WTC11 (cell line): ENCODE results near the gene RIN1. TPM values are rescaled to one million over a fixed set of nuclear protein-coding genes. Genes with fewer than 3 reads are reported as not detected.
A peak's percentile ranks its signal among the peaks of the same experiment; 100 is the strongest.

ENCODE experiments used
- ATAC-seq: fragments of 200-7000 bp; cut with Tn5 transposase; 2 replicates; pipeline ENCODE4 v1.10.0; 2021; ENCODE audit warnings: mild to moderate bottlenecking, moderate library complexity
- CTCF ChIA-PET: fragments of 300-600 bp; sonication (Branson Sonifier 250); formaldehyde crosslinking; loops from one replicate; lab custom pipeline; 2021; ENCODE audit warnings: antibody characterized with exemption; lab: Charles Lee
- POLR2A ChIA-PET: fragments of 350-600 bp; sonication (Branson Sonifier 250); formaldehyde crosslinking; loops from one replicate; lab custom pipeline; 2021; ENCODE audit warnings: antibody characterized with exemption; lab: Charles Lee
- DNase-seq: peaks from one replicate; pipeline ENCODE4 v3.0.0; 2021; ENCODE audit warnings: low spot score
- H3K27ac Mint-ChIP-seq: 2 replicates; pipeline ENCODE4 v1.8.0; 2021; ENCODE audit warnings: mixed read lengths
- H3K27me3 Mint-ChIP-seq: 2 replicates; pipeline ENCODE4 v1.8.0; 2021; ENCODE audit warnings: low read depth, mild to moderate bottlenecking, moderate library complexity, mixed read lengths
- H3K36me3 Mint-ChIP-seq: 2 replicates; pipeline ENCODE4 v1.8.0; 2021; ENCODE audit warnings: mixed read lengths
- H3K4me1 Mint-ChIP-seq: 2 replicates; pipeline ENCODE4 v1.8.0; 2022; ENCODE audit warnings: mixed read lengths
- H3K4me3 Mint-ChIP-seq: 2 replicates; pipeline ENCODE4 v1.8.0; 2021; ENCODE audit warnings: mild to moderate bottlenecking, moderate library complexity, mixed read lengths
- H3K9me3 Mint-ChIP-seq: 2 replicates; pipeline ENCODE4 v1.8.0; 2021; ENCODE audit warnings: mixed read lengths
- ATF1 ChIP-seq: sonication (generic); formaldehyde crosslinking; IDR thresholded peaks from 2 replicates; pipeline ENCODE4 v1.8.1; 2023; ENCODE audit warnings: mild to moderate bottlenecking, moderate library complexity, missing genetic modification reagents
- ETV6 ChIP-seq: sonication (generic); formaldehyde crosslinking; IDR thresholded peaks from 2 replicates; pipeline ENCODE4 v1.8.1; 2022; ENCODE audit warnings: mild to moderate bottlenecking, missing genetic modification reagents
- FOXP1 ChIP-seq: sonication (generic); formaldehyde crosslinking; IDR thresholded peaks from 2 replicates; pipeline ENCODE4 v1.8.0; 2022; ENCODE audit warnings: missing genetic modification reagents, mild to moderate bottlenecking, moderate library complexity, borderline replicate concordance
- GTF2I ChIP-seq: fragments of 250-450 bp; sonication (Bioruptor Pico); conservative IDR thresholded peaks from 2 replicates; pipeline ENCODE4 v1.4.0; 2021; ENCODE audit warnings: mild to moderate bottlenecking
- MAX ChIP-seq: sonication (generic); formaldehyde crosslinking; IDR thresholded peaks from 2 replicates; pipeline ENCODE4 v1.8.0; 2022; ENCODE audit warnings: mild to moderate bottlenecking, missing genetic modification reagents
- MXD4 ChIP-seq: fragments of 250-450 bp; sonication (Bioruptor Pico); IDR thresholded peaks from 2 replicates; pipeline ENCODE4 v1.8.0; 2021; ENCODE audit warnings: mild to moderate bottlenecking, moderate library complexity, borderline replicate concordance
- MYBL2 ChIP-seq: sonication (generic); formaldehyde crosslinking; IDR thresholded peaks from 2 replicates; pipeline ENCODE4 v1.8.1; 2023; ENCODE audit warnings: mild to moderate bottlenecking, moderate library complexity, missing genetic modification reagents
- NFYB ChIP-seq: sonication (generic); formaldehyde crosslinking; conservative IDR thresholded peaks from 2 replicates; pipeline ENCODE4 v1.8.0; 2022; ENCODE audit warnings: low read depth, missing genetic modification reagents
- NR3C1 ChIP-seq: sonication (generic); formaldehyde crosslinking; conservative IDR thresholded peaks from 2 replicates; pipeline ENCODE4 v1.8.1; 2023; ENCODE audit warnings: low read depth, mild to moderate bottlenecking, missing genetic modification reagents
- PRRX2 ChIP-seq: fragments of 250-450 bp; sonication (Bioruptor Pico); IDR thresholded peaks from 2 replicates; pipeline ENCODE4 v1.8.0; 2021; ENCODE audit warnings: mild to moderate bottlenecking
- SMAD4 ChIP-seq: sonication (generic); formaldehyde crosslinking; IDR thresholded peaks from 2 replicates; pipeline ENCODE4 v1.8.0; 2022; ENCODE audit warnings: mild to moderate bottlenecking, missing genetic modification reagents
- TEAD1 ChIP-seq: sonication (generic); formaldehyde crosslinking; IDR thresholded peaks from 2 replicates; pipeline ENCODE4 v1.8.0; 2022; ENCODE audit warnings: mild to moderate bottlenecking, missing genetic modification reagents
- TEAD4 ChIP-seq: sonication (generic); formaldehyde crosslinking; IDR thresholded peaks from 2 replicates; pipeline ENCODE4 v1.8.0; 2022; ENCODE audit warnings: mild to moderate bottlenecking, missing genetic modification reagents
- TP53 ChIP-seq: sonication (generic); formaldehyde crosslinking; IDR thresholded peaks from 2 replicates; pipeline ENCODE4 v1.8.1; 2023; ENCODE audit warnings: mild to moderate bottlenecking, missing genetic modification reagents
- ZBTB21 ChIP-seq: sonication (generic); formaldehyde crosslinking; IDR thresholded peaks from 2 replicates; pipeline ENCODE4 v1.8.1; 2023; ENCODE audit warnings: mild to moderate bottlenecking, missing genetic modification reagents, borderline replicate concordance
- ZMAT4 ChIP-seq: fragments of 250-450 bp; sonication (Bioruptor Pico); IDR thresholded peaks from 2 replicates; pipeline ENCODE4 v1.9.0; 2021; ENCODE audit warnings: mild to moderate bottlenecking
- total RNA-seq: library from RNA; stranded (reverse); gene quantifications from 3 replicates; pipeline ENCODE4 v1.2.3, GENCODE V29; 2021
- TF ChIP-seq, protein P1 (sequence below): sonication (generic); formaldehyde crosslinking; IDR thresholded peaks from 2 replicates; pipeline ENCODE4 v1.8.0; 2022; ENCODE audit warnings: mild to moderate bottlenecking, missing genetic modification reagents
- TF ChIP-seq, protein P2 (sequence below): sonication (generic); formaldehyde crosslinking; IDR thresholded peaks from 2 replicates; pipeline ENCODE4 v1.8.1; 2023; ENCODE audit warnings: mild to moderate bottlenecking, missing genetic modification reagents, moderate library complexity
- TF ChIP-seq, protein P3 (sequence below): sonication (generic); formaldehyde crosslinking; IDR thresholded peaks from 2 replicates; pipeline ENCODE4 v1.8.1; 2022; ENCODE audit warnings: mild to moderate bottlenecking, moderate library complexity, missing genetic modification reagents
- TF ChIP-seq, protein P4 (sequence below): sonication (generic); formaldehyde crosslinking; IDR thresholded peaks from 2 replicates; pipeline ENCODE4 v1.8.0; 2023; ENCODE audit warnings: missing genetic modification reagents
- TF ChIP-seq, protein P5 (sequence below): fragments of 250-450 bp; sonication (Bioruptor Pico); IDR thresholded peaks from 2 replicates; pipeline ENCODE4 v2.1.2; 2022; ENCODE audit warnings: mild to moderate bottlenecking, moderate library complexity

The RIN1 gene
- total RNA-seq, 1 experiment from 2014 or later: 5.0 TPM

GRCh38 chr11:66315921-66316811 is 20.1 kb downstream of the RIN1 start:
- peaks cover 26% of the 10 kb centered on the region for H3K4me1 Mint-ChIP-seq

DNA sequence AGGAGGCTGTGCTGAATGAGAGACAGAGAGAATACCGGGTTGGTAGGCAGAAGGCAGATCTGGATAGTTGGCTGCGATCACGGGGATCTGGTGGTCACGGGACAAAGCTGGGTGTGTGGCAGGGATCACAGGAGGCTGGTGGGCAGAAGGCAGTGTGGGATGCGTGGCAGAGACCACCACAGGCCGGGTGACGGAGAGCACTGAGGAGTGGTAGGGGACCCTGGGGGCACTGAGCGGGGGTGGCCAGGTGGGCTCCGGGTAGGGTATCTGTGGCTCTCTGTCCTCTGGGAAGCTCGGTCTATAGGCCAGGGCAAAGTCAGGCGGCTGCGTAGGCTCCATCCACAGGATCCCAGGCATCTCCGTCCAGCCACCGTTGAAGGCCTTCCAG is 20.7 kb downstream of the RIN1 start:
- CTCF ChIA-PET: interaction anchor here (0.9 to 3.4 kb wide), 3 partner anchors 13 to 33 kb away, joined by 3 to 31 read pairs (median 5); partner anchors contain the start of gene RIN1

More at GRCh38 chr11:66315921-66316811, 20.1 kb downstream of the RIN1 start:
- Mint-ChIP-seq H3K4me3 (no peak overlapping the region), H3K27me3 (peaks cover 22% of the 10 kb centered on the region), H3K27ac (no peak overlapping the region; the same call in 1 of the 2 replicates), H3K9me3 (peaks cover 20% of the 10 kb centered on the region), H3K36me3 (peaks cover 20% of the 10 kb centered on the region)
- POLR2A ChIA-PET: interaction anchor here (0.5 to 1.2 kb wide), 8 partner anchors 16 to 1939 kb away, joined by 3 to 13 read pairs (median 4); partner anchors contain the start of gene SLC29A2
- TF ChIP-seq, protein P1, sequence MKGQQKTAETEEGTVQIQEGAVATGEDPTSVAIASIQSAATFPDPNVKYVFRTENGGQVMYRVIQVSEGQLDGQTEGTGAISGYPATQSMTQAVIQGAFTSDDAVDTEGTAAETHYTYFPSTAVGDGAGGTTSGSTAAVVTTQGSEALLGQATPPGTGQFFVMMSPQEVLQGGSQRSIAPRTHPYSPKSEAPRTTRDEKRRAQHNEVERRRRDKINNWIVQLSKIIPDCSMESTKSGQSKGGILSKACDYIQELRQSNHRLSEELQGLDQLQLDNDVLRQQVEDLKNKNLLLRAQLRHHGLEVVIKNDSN (CRISPR knock-in tag): 0 out of 2 replicates have a peak, but pooled peaks have one; percentile 27
- TF ChIP-seq ZBTB21 (CRISPR knock-in tag): no peak
- ATAC-seq (no peak), DNase-seq (no peak)
- CTCF ChIA-PET: interaction anchor here (0.5 to 3.4 kb wide), 18 partner anchors 11 to 362 kb away, joined by 3 to 31 read pairs (median 4); partner anchors contain the start of genes B4GAT1, MRPL11, RIN1 and TMEM151A

More for the DNA sequence above, 20.7 kb downstream of the RIN1 start:
- H3K36me3 Mint-ChIP-seq: peaks cover 20% of the 10 kb centered on the region
- H3K27me3 Mint-ChIP-seq: peaks cover 22% of the 10 kb centered on the region
- POLR2A ChIA-PET: interaction anchor here (0.9 kb wide), 1 partner anchor 55 kb away, joined by 4 read pairs; no protein-coding TSS in a partner anchor
- 0 out of 2 replicates have a peak overlapping the region, but pooled peaks have one; percentile 36 for H3K27ac Mint-ChIP-seq
- ATAC-seq (no peak), DNase-seq (no peak)
- no peak overlapping the region for H3K4me3 Mint-ChIP-seq
- H3K4me1 Mint-ChIP-seq: peaks cover 30% of the 10 kb centered on the region
- TF ChIP-seq ETV6 (CRISPR knock-in tag): no peak
- no peak for TF ChIP-seq MYBL2 (CRISPR knock-in tag)
- no peak for TF ChIP-seq NFYB (CRISPR knock-in tag)
- TF ChIP-seq, protein P2, sequence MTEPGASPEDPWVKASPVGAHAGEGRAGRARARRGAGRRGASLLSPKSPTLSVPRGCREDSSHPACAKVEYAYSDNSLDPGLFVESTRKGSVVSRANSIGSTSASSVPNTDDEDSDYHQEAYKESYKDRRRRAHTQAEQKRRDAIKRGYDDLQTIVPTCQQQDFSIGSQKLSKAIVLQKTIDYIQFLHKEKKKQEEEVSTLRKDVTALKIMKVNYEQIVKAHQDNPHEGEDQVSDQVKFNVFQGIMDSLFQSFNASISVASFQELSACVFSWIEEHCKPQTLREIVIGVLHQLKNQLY: no peak
- TF ChIP-seq, protein P3, sequence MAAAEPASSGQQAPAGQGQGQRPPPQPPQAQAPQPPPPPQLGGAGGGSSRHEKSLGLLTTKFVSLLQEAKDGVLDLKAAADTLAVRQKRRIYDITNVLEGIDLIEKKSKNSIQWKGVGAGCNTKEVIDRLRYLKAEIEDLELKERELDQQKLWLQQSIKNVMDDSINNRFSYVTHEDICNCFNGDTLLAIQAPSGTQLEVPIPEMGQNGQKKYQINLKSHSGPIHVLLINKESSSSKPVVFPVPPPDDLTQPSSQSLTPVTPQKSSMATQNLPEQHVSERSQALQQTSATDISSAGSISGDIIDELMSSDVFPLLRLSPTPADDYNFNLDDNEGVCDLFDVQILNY (CRISPR knock-in tag): no peak
- TF ChIP-seq PRRX2 (CRISPR knock-in tag): no peak
- no peak for TF ChIP-seq TEAD4 (CRISPR knock-in tag)
- no peak for TF ChIP-seq MXD4 (CRISPR knock-in tag)
- TF ChIP-seq NR3C1: no peak
- TF ChIP-seq ZMAT4 (CRISPR knock-in tag): no peak
- TF ChIP-seq SMAD4: no peak
- no peak for TF ChIP-seq TP53 (CRISPR knock-in tag)
- TF ChIP-seq ATF1 (CRISPR knock-in tag): no peak
- no peak for TF ChIP-seq MAX (CRISPR knock-in tag)
- no peak for TF ChIP-seq TEAD1 (CRISPR knock-in tag)
- TF ChIP-seq GTF2I: no peak
- TF ChIP-seq, protein P4, sequence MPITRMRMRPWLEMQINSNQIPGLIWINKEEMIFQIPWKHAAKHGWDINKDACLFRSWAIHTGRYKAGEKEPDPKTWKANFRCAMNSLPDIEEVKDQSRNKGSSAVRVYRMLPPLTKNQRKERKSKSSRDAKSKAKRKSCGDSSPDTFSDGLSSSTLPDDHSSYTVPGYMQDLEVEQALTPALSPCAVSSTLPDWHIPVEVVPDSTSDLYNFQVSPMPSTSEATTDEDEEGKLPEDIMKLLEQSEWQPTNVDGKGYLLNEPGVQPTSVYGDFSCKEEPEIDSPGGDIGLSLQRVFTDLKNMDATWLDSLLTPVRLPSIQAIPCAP: no peak
- TF ChIP-seq FOXP1 (CRISPR knock-in tag): no peak
- TF ChIP-seq, protein P5, sequence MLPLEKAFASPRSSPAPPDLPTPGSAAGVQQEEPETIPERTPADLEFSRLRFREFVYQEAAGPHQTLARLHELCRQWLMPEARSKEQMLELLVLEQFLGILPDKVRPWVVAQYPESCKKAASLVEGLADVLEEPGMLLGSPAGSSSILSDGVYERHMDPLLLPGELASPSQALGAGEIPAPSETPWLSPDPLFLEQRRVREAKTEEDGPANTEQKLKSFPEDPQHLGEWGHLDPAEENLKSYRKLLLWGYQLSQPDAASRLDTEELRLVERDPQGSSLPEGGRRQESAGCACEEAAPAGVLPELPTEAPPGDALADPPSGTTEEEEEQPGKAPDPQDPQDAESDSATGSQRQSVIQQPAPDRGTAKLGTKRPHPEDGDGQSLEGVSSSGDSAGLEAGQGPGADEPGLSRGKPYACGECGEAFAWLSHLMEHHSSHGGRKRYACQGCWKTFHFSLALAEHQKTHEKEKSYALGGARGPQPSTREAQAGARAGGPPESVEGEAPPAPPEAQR: no peak
- peaks cover 20% of the 10 kb centered on the region for H3K9me3 Mint-ChIP-seq
